Nephron (organoid): ENCODE data around the gene SLC25A19.

Experiments
- H3K27ac Mint-ChIP-seq, 3 experiments: 2 replicates each; pipeline ENCODE4 v1.8.0; 2020; ENCODE audit warnings: mixed read lengths in 3 of 3, mild to moderate bottlenecking in 2 of 3, moderate library complexity in 1 of 3
- H3K27me3 Mint-ChIP-seq: 2 replicates; pipeline ENCODE4 v1.8.0; 2021; ENCODE audit warnings: low read depth, mild to moderate bottlenecking, moderate library complexity, mixed read lengths
- H3K36me3 Mint-ChIP-seq: 2 replicates; pipeline ENCODE4 v1.8.0; 2020; ENCODE audit warnings: low read depth, mixed read lengths
- H3K4me1 Mint-ChIP-seq: 2 replicates; pipeline ENCODE4 v1.8.0; 2020; ENCODE audit warnings: mixed read lengths
- H3K4me3 Mint-ChIP-seq, 3 experiments: 2 replicates each; pipeline ENCODE4 v1.8.0; 2020; ENCODE audit warnings: mild to moderate bottlenecking in 3 of 3, mixed read lengths in 3 of 3, moderate library complexity in 2 of 3
- H3K9me3 Mint-ChIP-seq: 2 replicates; pipeline ENCODE4 v1.8.0; 2020; ENCODE audit warnings: mixed read lengths
- TF ChIP-seq, protein P1 (sequence below), 3 experiments: fragments of 200-600 bp; sonication (generic); IDR thresholded peaks; one replicate each; pipeline ENCODE4 v1.5.0; 2021; ENCODE audit warnings: antibody characterized with exemption in 3 of 3; ENCODE audit not compliant: unreplicated experiment in 3 of 3

The SLC25A19 gene

DNA sequence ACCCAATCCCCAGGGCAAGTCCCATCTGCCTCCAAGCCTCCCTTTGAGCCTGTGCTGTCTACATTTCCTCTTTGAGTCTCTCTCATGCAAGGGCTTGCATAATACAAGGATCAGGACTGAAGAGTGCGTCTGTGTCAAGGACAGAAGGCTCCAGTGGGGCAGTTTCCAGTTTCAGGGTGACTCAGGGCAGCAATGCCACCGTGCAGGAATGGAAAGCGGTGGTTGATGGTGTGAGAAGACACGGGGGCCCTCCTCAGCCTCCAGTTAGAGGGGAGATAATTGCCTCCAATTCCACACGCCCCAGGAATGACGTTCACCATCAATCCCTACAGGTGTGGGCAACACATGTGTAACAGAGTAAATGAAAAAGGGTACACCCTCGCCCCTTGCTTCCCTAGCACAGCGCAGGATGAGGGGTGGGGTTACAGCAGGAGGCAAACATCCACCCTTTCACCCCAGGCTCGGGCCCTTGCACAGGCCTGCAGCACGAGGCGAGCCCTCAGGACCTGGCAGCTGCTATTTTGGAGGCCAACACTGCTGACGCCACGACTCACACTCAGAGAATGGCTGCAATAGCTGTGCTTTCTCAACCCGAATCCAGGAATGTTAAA lies 24.8 kb upstream of the SLC25A19 start:
- Mint-ChIP-seq H3K4me3 (no peak overlapping the region), H3K4me1 (no peaks in the 10 kb centered on the region), H3K27ac (no peak overlapping the region), H3K27me3 (no peaks in the 10 kb centered on the region), H3K36me3 (peaks cover 9% of the 10 kb centered on the region), H3K9me3 (no peaks in the 10 kb centered on the region)
- TF ChIP-seq, protein P1, sequence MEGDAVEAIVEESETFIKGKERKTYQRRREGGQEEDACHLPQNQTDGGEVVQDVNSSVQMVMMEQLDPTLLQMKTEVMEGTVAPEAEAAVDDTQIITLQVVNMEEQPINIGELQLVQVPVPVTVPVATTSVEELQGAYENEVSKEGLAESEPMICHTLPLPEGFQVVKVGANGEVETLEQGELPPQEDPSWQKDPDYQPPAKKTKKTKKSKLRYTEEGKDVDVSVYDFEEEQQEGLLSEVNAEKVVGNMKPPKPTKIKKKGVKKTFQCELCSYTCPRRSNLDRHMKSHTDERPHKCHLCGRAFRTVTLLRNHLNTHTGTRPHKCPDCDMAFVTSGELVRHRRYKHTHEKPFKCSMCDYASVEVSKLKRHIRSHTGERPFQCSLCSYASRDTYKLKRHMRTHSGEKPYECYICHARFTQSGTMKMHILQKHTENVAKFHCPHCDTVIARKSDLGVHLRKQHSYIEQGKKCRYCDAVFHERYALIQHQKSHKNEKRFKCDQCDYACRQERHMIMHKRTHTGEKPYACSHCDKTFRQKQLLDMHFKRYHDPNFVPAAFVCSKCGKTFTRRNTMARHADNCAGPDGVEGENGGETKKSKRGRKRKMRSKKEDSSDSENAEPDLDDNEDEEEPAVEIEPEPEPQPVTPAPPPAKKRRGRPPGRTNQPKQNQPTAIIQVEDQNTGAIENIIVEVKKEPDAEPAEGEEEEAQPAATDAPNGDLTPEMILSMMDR (IDR thresholded peaks at IDR 0.05; ENCODE audit: unreplicated experiment in 3 of 3) = no peak

DNA sequence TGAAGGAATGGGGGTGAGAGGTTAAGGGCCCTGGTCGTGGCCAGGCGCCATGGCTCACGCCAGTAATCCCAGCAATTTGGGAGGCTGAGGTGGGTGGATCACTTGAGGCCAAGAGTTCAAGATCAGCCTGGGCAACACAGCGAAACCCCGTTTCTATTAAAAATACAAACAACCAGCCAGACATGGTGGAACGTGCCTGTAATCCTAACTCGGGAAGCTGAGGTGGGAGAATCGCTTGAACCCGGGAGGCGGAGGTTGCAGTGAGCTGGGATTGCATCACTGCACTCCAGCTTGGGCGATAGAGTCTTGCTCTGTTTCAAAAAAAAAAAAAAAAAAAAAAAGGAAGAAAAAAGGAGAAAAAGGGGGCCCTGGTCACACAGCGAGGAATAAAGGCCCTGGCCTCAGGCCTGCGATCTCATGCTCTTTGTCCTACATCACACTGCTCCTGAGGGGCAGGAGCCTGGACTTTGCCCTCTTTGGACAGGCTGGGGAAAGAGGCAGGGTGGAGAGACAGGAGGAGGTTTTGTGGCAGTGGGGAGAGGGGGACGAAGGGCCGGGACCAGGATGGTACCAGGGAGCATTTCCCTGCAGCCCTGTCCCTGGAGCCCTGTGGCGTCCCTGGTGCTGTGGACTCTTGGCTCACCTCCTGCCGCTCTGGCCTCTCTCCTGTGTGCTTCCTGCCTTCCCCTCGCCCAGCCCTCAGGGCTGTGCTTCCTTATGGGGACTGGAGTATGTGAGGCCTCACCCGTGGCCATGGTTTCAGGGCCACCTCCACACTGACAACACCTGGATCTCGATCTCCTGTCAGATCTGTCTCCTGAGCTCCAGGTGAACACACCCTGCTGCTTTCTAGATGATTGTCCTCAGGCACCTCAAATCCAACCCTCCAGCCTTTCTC lies 19.7 kb upstream of the SLC25A19 start:
- Mint-ChIP-seq H3K4me3 (no peak overlapping the region), H3K27ac (peak overlapping the region in 2 of 3 experiments; percentile 90 to 92), H3K36me3 (no peaks in the 10 kb centered on the region), H3K9me3 (no peaks in the 10 kb centered on the region), H3K27me3 (peaks cover 3% of the 10 kb centered on the region), H3K4me1 (no peaks in the 10 kb centered on the region)
- TF ChIP-seq, protein P1 (IDR thresholded peaks at IDR 0.05; ENCODE audit: unreplicated experiment in 3 of 3) = no peak

DNA sequence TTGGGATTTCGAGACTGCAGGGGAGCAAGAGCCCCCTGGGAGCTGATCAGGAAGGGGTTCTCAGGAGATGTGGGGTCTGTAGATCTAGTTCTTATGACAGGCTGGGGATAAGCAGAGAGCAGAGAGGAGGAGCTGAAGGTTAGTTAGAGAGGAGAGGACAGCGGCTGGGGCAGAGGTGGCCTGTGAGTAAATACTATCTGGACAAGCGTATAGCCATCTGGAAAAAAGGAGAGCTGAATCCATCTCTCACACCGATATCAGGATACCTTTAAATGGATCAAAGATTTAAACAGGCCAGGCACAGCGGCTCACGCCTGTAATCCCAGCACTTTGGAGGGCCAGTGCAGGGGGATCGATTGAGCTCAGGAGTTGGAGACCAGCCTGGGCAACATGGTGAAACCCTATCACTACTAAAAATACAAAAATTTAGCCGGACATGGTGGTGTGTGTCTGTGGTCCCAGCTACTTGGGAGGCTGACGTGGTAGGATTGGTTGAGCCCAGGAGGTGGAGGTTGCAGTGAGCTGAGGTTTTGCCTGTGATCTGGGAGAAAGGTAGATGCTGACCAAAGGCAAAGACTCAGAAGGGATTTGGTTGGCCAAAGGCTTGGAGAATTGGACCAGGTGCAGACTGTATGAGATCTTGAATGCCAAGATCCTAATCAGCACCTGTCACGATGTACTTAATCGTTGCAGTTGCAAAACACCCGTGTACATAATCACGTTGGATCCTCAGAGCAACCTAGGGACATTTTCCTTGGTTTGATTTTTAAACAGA lies 18.9 kb upstream of the SLC25A19 start:
- Mint-ChIP-seq H3K36me3 (peaks cover under 1% of the 10 kb centered on the region), H3K9me3 (no peaks in the 10 kb centered on the region)

DNA sequence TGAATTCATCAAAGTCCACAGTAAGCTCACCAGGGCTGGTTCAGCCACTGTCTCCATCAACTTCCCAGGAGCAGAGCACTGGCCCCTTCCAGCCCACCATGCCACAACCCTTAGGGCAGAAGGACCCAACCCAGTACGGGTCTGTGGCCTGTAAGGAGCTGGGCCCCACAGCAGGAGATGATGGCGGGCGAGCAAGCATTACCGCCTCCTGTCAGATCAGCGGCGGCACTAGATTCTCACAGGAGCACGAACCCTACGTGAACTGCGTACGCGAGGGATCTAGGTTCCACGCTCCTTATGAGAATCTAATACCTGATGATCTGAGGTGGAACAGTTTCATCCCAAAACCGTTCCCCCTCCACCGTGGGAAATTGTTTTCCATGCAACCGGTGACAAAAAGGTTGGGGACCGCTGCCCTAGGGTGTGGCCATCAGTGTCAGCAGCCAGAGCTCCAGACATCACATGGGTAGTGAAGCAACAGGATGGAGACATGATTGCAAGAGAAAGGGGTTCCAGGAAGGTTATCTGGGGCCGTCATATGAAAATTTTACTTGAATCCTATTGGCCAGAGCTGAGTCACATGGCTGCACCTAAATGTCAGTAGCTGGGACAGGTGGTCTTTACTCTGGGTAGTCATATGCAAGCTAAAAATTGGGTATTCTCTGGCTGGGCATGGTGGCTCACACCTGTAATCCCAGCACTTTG lies 12.4 kb upstream of the SLC25A19 start:
- TF ChIP-seq, protein P1 (IDR thresholded peaks at IDR 0.05; ENCODE audit: unreplicated experiment in 3 of 3) = no peak
- Mint-ChIP-seq H3K4me1 (no peaks in the 10 kb centered on the region), H3K27ac (no peak overlapping the region), H3K36me3 (peaks cover 4% of the 10 kb centered on the region), H3K4me3 (no peak overlapping the region), H3K9me3 (no peaks in the 10 kb centered on the region), H3K27me3 (no peaks in the 10 kb centered on the region)

More for the DNA sequence above, 18.9 kb upstream of the SLC25A19 start:
- TF ChIP-seq, protein P1 (IDR thresholded peaks at IDR 0.05; ENCODE audit: unreplicated experiment in 3 of 3) = no peak
- Mint-ChIP-seq H3K4me3 (no peak overlapping the region), H3K27ac (peak overlapping the region in 2 of 3 experiments; percentile 90 to 92), H3K27me3 (peaks cover 3% of the 10 kb centered on the region), H3K4me1 (no peaks in the 10 kb centered on the region)

DNA sequence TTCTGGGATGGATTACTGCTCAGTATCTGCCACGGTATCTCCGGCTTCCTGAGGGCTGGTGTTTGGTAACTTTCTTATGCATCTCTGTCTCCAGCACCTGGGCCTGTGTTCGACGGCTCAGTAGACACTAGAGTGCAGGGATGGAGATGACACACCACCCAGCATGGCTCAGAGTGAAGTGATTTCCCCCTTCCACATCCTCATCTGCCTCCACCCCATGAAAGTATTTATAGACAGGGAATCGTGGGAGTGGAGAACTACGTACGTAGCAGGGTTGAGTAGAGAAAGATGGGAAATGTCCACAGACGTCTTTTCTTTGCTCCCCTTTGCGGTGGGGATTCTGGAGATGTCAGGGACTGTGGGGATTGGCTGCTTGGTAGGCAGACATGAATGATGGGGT lies 11.8 kb upstream of the SLC25A19 start:
- Mint-ChIP-seq H3K4me3 (no peak overlapping the region), H3K36me3 (peaks cover 4% of the 10 kb centered on the region), H3K27me3 (no peaks in the 10 kb centered on the region), H3K4me1 (no peaks in the 10 kb centered on the region), H3K9me3 (no peaks in the 10 kb centered on the region), H3K27ac (no peak overlapping the region)
- TF ChIP-seq, protein P1 (IDR thresholded peaks at IDR 0.05; ENCODE audit: unreplicated experiment in 3 of 3) = no peak
